Liver (tissue), 9 donors: Measurements from ENCODE around the gene MDGA2. TPM values are rescaled to one million over a fixed set of nuclear protein-coding genes. Genes with fewer than 3 reads are reported as not detected.

Experiments used
- DNase-seq: peaks from one replicate; pipeline ENCODE4 v3.0.0-alpha.2; 2017; ENCODE audit warnings: low spot score
- H3K27ac ChIP-seq, 2 donors: one replicate each; pipeline ENCODE4 v1.7.0; 2013; ENCODE audit warnings: inconsistent platforms in 2 of 2, low read length in 2 of 2, control low read depth in 1 of 2, low read depth in 1 of 2, mild to moderate bottlenecking in 1 of 2
- H3K27me3 ChIP-seq, 4 donors: one replicate each; pipeline versions ENCODE4 v1.6.1 to v1.7.0; 2013; ENCODE audit warnings: low read length in 3 of 4, inconsistent platforms in 1 of 4, mild to moderate bottlenecking in 1 of 4, moderate library complexity in 1 of 4; ENCODE audit not compliant: control insufficient read depth in 4 of 4, insufficient read depth in 4 of 4
- H3K36me3 ChIP-seq, 4 donors: one replicate each; pipeline versions ENCODE4 v1.6.1 to v1.7.0; 2013; ENCODE audit warnings: low read length in 3 of 4, mild to moderate bottlenecking in 3 of 4, low read depth in 1 of 4, moderate library complexity in 1 of 4; ENCODE audit not compliant: control insufficient read depth in 4 of 4, insufficient read depth in 3 of 4
- H3K4me1 ChIP-seq, 4 donors: one replicate each; pipeline versions ENCODE4 v1.6.1 to v1.7.0; 2013; ENCODE audit warnings: low read length in 3 of 4, mild to moderate bottlenecking in 3 of 4, moderate library complexity in 1 of 4; ENCODE audit not compliant: control insufficient read depth in 4 of 4, insufficient read depth in 4 of 4
- H3K4me3 ChIP-seq, 3 donors: one replicate each; pipeline versions ENCODE4 v1.6.1 to v1.7.0; 2013; ENCODE audit warnings: low read length in 3 of 3, control low read depth in 1 of 3, low read depth in 1 of 3, mild to moderate bottlenecking in 1 of 3
- H3K9ac ChIP-seq, 2 donors: one replicate each; pipeline ENCODE4 v1.7.0; 2013; ENCODE audit warnings: low read length in 2 of 2, mild to moderate bottlenecking in 2 of 2, moderate library complexity in 2 of 2, control low read depth in 1 of 2, low read depth in 1 of 2
- H3K9me3 ChIP-seq, 4 donors: one replicate each; pipeline versions ENCODE4 v1.6.1 to v1.7.0; 2013; ENCODE audit warnings: low read length in 3 of 4; ENCODE audit not compliant: control insufficient read depth in 4 of 4
- EGR1 ChIP-seq, 2 donors: IDR thresholded peaks; 2 replicates each; pipeline ENCODE4 v1.6.1; 2016 to 2018; ENCODE audit warnings: antibody characterized with exemption in 2 of 2, low read depth in 2 of 2
- FOXA1 ChIP-seq: IDR thresholded peaks from 2 replicates; pipeline ENCODE4 v1.6.1; 2016; ENCODE audit warnings: antibody characterized with exemption
- FOXA2 ChIP-seq: IDR thresholded peaks from 2 replicates; pipeline ENCODE4 v1.6.1; 2016; ENCODE audit warnings: antibody characterized with exemption
- GABPA ChIP-seq, 2 donors: IDR thresholded peaks in 1 of 2; conservative IDR thresholded peaks in 1 of 2; 2 replicates each; pipeline ENCODE4 v1.6.1; 2016; ENCODE audit warnings: antibody characterized with exemption in 2 of 2, mild to moderate bottlenecking in 1 of 2, moderate library complexity in 1 of 2
- HNF4A ChIP-seq, 2 donors: conservative IDR thresholded peaks; 2 replicates each; pipeline ENCODE4 v1.6.1; 2016; ENCODE audit warnings: antibody characterized with exemption in 2 of 2, mild to moderate bottlenecking in 2 of 2
- HNF4G ChIP-seq: IDR thresholded peaks from 2 replicates; pipeline ENCODE4 v1.6.1; 2016; ENCODE audit warnings: antibody characterized with exemption
- JUND ChIP-seq, 2 donors: IDR thresholded peaks; 2 replicates each; pipeline ENCODE4 v1.6.1; 2016; ENCODE audit warnings: antibody characterized with exemption in 2 of 2
- NR2F2 ChIP-seq: IDR thresholded peaks from 2 replicates; pipeline ENCODE4 v1.6.1; 2016; ENCODE audit warnings: antibody characterized with exemption
- RAD21 ChIP-seq, 2 donors: IDR thresholded peaks; 2 replicates each; pipeline ENCODE4 v1.6.1; 2016; ENCODE audit warnings: antibody characterized with exemption in 2 of 2, mild to moderate bottlenecking in 2 of 2
- REST ChIP-seq: IDR thresholded peaks from 2 replicates; pipeline ENCODE4 v1.6.1; 2016; ENCODE audit warnings: antibody characterized with exemption, mild to moderate bottlenecking
- RXRA ChIP-seq, 2 donors: IDR thresholded peaks; 2 replicates each; pipeline ENCODE4 v1.6.1; 2017 to 2018; ENCODE audit warnings: antibody characterized with exemption in 2 of 2, mild to moderate bottlenecking in 1 of 2
- SP1 ChIP-seq: IDR thresholded peaks from 2 replicates; pipeline ENCODE4 v1.6.1; 2018; ENCODE audit warnings: antibody characterized with exemption, mild to moderate bottlenecking
- TAF1 ChIP-seq: conservative IDR thresholded peaks from 2 replicates; pipeline ENCODE4 v1.6.1; 2016; ENCODE audit warnings: antibody characterized with exemption, mild to moderate bottlenecking
- YY1 ChIP-seq: IDR thresholded peaks from 2 replicates; pipeline ENCODE4 v1.6.1; 2016; ENCODE audit warnings: antibody characterized with exemption, mild to moderate bottlenecking
- ZBTB33 ChIP-seq: IDR thresholded peaks from 2 replicates; pipeline ENCODE4 v1.6.1; 2016; ENCODE audit warnings: antibody characterized with exemption
- WGBS: extraction: QIAGEN DNeasy Blood & Tissue Kit; methylation state at CpG from one replicate; pipeline ENCODE4 v1.1.7; 2013; 5-methylcytosine and 5-hydroxymethylcytosine counted together
- polyA plus RNA-seq, 2 donors: library from polyadenylated mRNA; stranded (reverse) in 1 of 2; unstranded in 1 of 2; fragments of 200-250 nt in 1 of 2; fragments of >200 nt in 1 of 2; fragmentation: Nextera tagmentation in 1 of 2; extraction: Ambion mirVana in 1 of 2; gene quantifications; one replicate each; pipeline versions ENCODE4 v1.2.1 to v1.2.3, GENCODE V29; 2013 to 2015
- total RNA-seq, 2 donors: library from RNA; depleted of rRNA; stranded (reverse); fragments of >200 nt; gene quantifications; one replicate each; pipeline ENCODE4 v1.2.3, GENCODE V29; 2014
- TF ChIP-seq, protein P1 (sequence below): fragments of 150-350 bp; IDR thresholded peaks from 2 replicates; pipeline ENCODE4 v1.5.1; 2017; ENCODE audit warnings: improper control_type of control experiment, low read depth, low read length; ENCODE audit not compliant: missing input control
- TF ChIP-seq, protein P2 (sequence below): IDR thresholded peaks from 2 replicates; pipeline ENCODE4 v1.6.1; 2016; ENCODE audit warnings: antibody characterized with exemption
- TF ChIP-seq, protein P3 (sequence below): IDR thresholded peaks from 2 replicates; pipeline ENCODE4 v1.6.1; 2016; ENCODE audit warnings: antibody characterized with exemption
- donor health status: healthy.
- donor health status: healthy.
- donor health status: healthy.
- donor health status: healthy.
- donor health status: healthy.

Gene MDGA2
- total and polyA plus RNA-seq, 4 donors: 0.05 to 0.33 (median 0.19) TPM

GRCh38 chr14:47008732-47009131 is 666.7 kb downstream of the MDGA2 start:
- 92% methylated on average over 2 of the region's 2 CpGs for WGBS
- no peak for DNase-seq
- Histone ChIP-seq H3K4me3 (no peak overlapping the region), H3K27ac (no peak overlapping the region), H3K4me1 (no peaks in the 10 kb centered on the region), H3K9ac (no peak overlapping the region), H3K36me3 (no peaks in the 10 kb centered on the region), H3K9me3 (no peaks in the 10 kb centered on the region), H3K27me3 (no peaks in the 10 kb centered on the region)
- TF ChIP-seq GABPA (IDR thresholded peaks at IDR 0.05 in 1 of 2, conservative IDR thresholded peaks at IDR 0.05 in 1 of 2) (no peak), JUND (IDR thresholded peaks at IDR 0.05) (no peak), RAD21 (IDR thresholded peaks at IDR 0.05) (no peak), HNF4A (conservative IDR thresholded peaks at IDR 0.05) (no peak), HNF4G (no peak), YY1 (no peak)
- TF ChIP-seq, protein P1, sequence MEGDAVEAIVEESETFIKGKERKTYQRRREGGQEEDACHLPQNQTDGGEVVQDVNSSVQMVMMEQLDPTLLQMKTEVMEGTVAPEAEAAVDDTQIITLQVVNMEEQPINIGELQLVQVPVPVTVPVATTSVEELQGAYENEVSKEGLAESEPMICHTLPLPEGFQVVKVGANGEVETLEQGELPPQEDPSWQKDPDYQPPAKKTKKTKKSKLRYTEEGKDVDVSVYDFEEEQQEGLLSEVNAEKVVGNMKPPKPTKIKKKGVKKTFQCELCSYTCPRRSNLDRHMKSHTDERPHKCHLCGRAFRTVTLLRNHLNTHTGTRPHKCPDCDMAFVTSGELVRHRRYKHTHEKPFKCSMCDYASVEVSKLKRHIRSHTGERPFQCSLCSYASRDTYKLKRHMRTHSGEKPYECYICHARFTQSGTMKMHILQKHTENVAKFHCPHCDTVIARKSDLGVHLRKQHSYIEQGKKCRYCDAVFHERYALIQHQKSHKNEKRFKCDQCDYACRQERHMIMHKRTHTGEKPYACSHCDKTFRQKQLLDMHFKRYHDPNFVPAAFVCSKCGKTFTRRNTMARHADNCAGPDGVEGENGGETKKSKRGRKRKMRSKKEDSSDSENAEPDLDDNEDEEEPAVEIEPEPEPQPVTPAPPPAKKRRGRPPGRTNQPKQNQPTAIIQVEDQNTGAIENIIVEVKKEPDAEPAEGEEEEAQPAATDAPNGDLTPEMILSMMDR: no peak
- TF ChIP-seq, protein P2, sequence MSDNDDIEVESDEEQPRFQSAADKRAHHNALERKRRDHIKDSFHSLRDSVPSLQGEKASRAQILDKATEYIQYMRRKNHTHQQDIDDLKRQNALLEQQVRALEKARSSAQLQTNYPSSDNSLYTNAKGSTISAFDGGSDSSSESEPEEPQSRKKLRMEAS: no peak
- TF ChIP-seq, protein P3, sequence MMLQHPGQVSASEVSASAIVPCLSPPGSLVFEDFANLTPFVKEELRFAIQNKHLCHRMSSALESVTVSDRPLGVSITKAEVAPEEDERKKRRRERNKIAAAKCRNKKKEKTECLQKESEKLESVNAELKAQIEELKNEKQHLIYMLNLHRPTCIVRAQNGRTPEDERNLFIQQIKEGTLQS: no peak

DNA sequence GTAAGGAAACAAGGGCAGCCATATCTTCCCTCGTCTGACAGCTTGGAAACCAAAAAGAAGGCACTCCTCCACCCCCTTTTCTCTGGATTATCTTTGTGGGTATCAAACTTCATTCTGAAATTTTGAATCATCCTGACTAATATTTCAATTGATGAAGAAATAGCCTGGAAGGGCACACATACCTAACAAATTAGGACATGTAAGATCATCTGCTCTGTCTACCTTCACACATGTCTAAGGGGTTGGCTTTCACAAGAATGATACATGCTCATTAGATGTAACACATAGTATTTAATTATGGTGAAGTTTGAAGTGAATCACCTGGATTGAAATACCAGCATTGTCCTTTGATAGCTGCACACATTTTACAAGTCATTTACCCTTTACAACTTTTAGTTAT is 675.7 kb downstream of the MDGA2 start:
- no peak for DNase-seq
- no peak overlapping the region for H3K27ac ChIP-seq
- H3K27me3 ChIP-seq: no peaks in the 10 kb centered on the region
- no peaks in the 10 kb centered on the region for H3K9me3 ChIP-seq
- no peaks in the 10 kb centered on the region for H3K36me3 ChIP-seq
- no peak overlapping the region for H3K4me3 ChIP-seq
- TF ChIP-seq HNF4G (no peak), NR2F2 (no peak), RAD21 (IDR thresholded peaks at IDR 0.05) (no peak), REST (no peak), TAF1 (no peak), HNF4A (conservative IDR thresholded peaks at IDR 0.05) (no peak), SP1 (no peak), JUND (IDR thresholded peaks at IDR 0.05) (no peak), EGR1 (IDR thresholded peaks at IDR 0.05; ENCODE audit: low read depth in 2 of 2) (no peak), FOXA2 (no peak), RXRA (IDR thresholded peaks at IDR 0.05) (no peak), GABPA (IDR thresholded peaks at IDR 0.05 in 1 of 2, conservative IDR thresholded peaks at IDR 0.05 in 1 of 2) (no peak), FOXA1 (no peak), ZBTB33 (no peak), YY1 (no peak)
- TF ChIP-seq, protein P2: no peak
- TF ChIP-seq, protein P1: no peak
- TF ChIP-seq, protein P3: no peak
- H3K4me1 ChIP-seq: peaks cover 0 to 2% (median 0%) of the 10 kb centered on the region in 4 donors
- no peak overlapping the region for H3K9ac ChIP-seq
- 39% methylated on average over 1 of the region's 1 CpG for WGBS
